ENCODE results near the gene CAMTA1. TPM values are rescaled to one million over a fixed set of nuclear protein-coding genes. Genes with fewer than 3 reads are reported as not detected.

The CAMTA1 gene
- polyA plus RNA-seq, 1 experiment: 64.9 TPM

GRCh38 chr1:6795661-6796060 lies 10.4 kb downstream of the CAMTA1 start:
- no peak overlapping the region for H3K4me3 ChIP-seq (ENCODE audit: low read depth, low read length)
- no peaks in the 10 kb centered on the region for H3K27me3 ChIP-seq (ENCODE audit: control insufficient read depth, insufficient read depth, low read length)
- H3K9me3 ChIP-seq (ENCODE audit: control insufficient read depth, insufficient read depth, low read length): no peaks in the 10 kb centered on the region
- no peak for TF ChIP-seq CTCF (IDR thresholded peaks at IDR 0.05; ENCODE audit: low read depth, low read length)
- CTCF ChIA-PET: interaction anchor here (0.6 to 2.5 kb wide), 10 partner anchors 8 to 852 kb away, joined by 3 to 39 read pairs (median 5); no protein-coding TSS in a partner anchor
- H3K27ac ChIP-seq (ENCODE audit: low read depth, low read length): peak overlapping the region; percentile 42
- peak; percentile 66 for DNase-seq (ENCODE audit: low read depth, low spot score)
- POLR2A ChIA-PET: no interaction called here

- H3K27ac ChIP-seq (ENCODE audit: low read depth, low read length): peak overlapping the region; percentile 42
Observed at GRCh38 chr1:6796095-6796494, 10.8 kb downstream of the CAMTA1 start.

GRCh38 chr1:6799499-6799898 lies 14.2 kb downstream of the CAMTA1 start:
- CTCF ChIA-PET: interaction anchor here (6.0 kb wide), 1 partner anchor 90 kb away, joined by 41 read pairs; no protein-coding TSS in a partner anchor

More at GRCh38 chr1:6796095-6796494, 10.8 kb downstream of the CAMTA1 start:
- H3K9me3 ChIP-seq (ENCODE audit: control insufficient read depth, insufficient read depth, low read length): no peaks in the 10 kb centered on the region
- ChIA-PET POLR2A (no interaction called here), CTCF (interaction anchor here (0.6 to 2.5 kb wide), 9 partner anchors 8 to 852 kb away, joined by 3 to 39 read pairs (median 6); no protein-coding TSS in a partner anchor)
- no peak for DNase-seq (ENCODE audit: low read depth, low spot score)
- no peak overlapping the region for H3K4me3 ChIP-seq (ENCODE audit: low read depth, low read length)
- TF ChIP-seq CTCF (IDR thresholded peaks at IDR 0.05; ENCODE audit: low read depth, low read length): no peak
- no peaks in the 10 kb centered on the region for H3K27me3 ChIP-seq (ENCODE audit: control insufficient read depth, insufficient read depth, low read length)

GRCh38 chr1:6800745-6801144 lies 15.5 kb downstream of the CAMTA1 start:
- peak overlapping the region; percentile 85 for H3K27ac ChIP-seq (ENCODE audit: low read depth, low read length)
- no peak for TF ChIP-seq CTCF (IDR thresholded peaks at IDR 0.05; ENCODE audit: low read depth, low read length)
- DNase-seq (ENCODE audit: low read depth, low spot score): peak; percentile 38
- H3K27me3 ChIP-seq (ENCODE audit: control insufficient read depth, insufficient read depth, low read length): no peaks in the 10 kb centered on the region
- POLR2A ChIA-PET: interaction anchor here (2.6 kb wide), 1 partner anchor 16 kb away, joined by 14 read pairs; the partner anchor contains the start of gene CAMTA1
- peak overlapping the region; percentile 11; the same call in 1 of the 2 replicates for H3K4me3 ChIP-seq (ENCODE audit: low read depth, low read length)
- H3K9me3 ChIP-seq (ENCODE audit: control insufficient read depth, insufficient read depth, low read length): no peaks in the 10 kb centered on the region
- CTCF ChIA-PET: interaction anchor here (1.3 to 6.0 kb wide), 3 partner anchors 69 to 847 kb away, joined by 4 to 41 read pairs (median 4); no protein-coding TSS in a partner anchor

More at GRCh38 chr1:6799499-6799898, 14.2 kb downstream of the CAMTA1 start:
- Histone ChIP-seq H3K4me3 (ENCODE audit: low read depth, low read length) (no peak overlapping the region), H3K27me3 (ENCODE audit: control insufficient read depth, insufficient read depth, low read length) (no peaks in the 10 kb centered on the region), H3K9me3 (ENCODE audit: control insufficient read depth, insufficient read depth, low read length) (no peaks in the 10 kb centered on the region), H3K27ac (ENCODE audit: low read depth, low read length) (no peak overlapping the region)
- POLR2A ChIA-PET: interaction anchor here (0.6 kb wide), 1 partner anchor 93 kb away, joined by 5 read pairs; no protein-coding TSS in a partner anchor
- DNase-seq (ENCODE audit: low read depth, low spot score): no peak
- TF ChIP-seq CTCF (IDR thresholded peaks at IDR 0.05; ENCODE audit: low read depth, low read length): no peak

GRCh38 chr1:6801199-6801598 lies 15.9 kb downstream of the CAMTA1 start:
- CTCF ChIA-PET: interaction anchor here (0.5 to 6.0 kb wide), 6 partner anchors 68 to 867 kb away, joined by 3 to 41 read pairs (median 4); no protein-coding TSS in a partner anchor
- H3K27ac ChIP-seq (ENCODE audit: low read depth, low read length): peak overlapping the region; percentile 85

More at GRCh38 chr1:6801199-6801598, 15.9 kb downstream of the CAMTA1 start:
- no peak overlapping the region for H3K4me3 ChIP-seq (ENCODE audit: low read depth, low read length)
- H3K9me3 ChIP-seq (ENCODE audit: control insufficient read depth, insufficient read depth, low read length): no peaks in the 10 kb centered on the region
- no peak for TF ChIP-seq CTCF (IDR thresholded peaks at IDR 0.05; ENCODE audit: low read depth, low read length)
- DNase-seq (ENCODE audit: low read depth, low spot score): no peak
- POLR2A ChIA-PET: interaction anchor here (2.6 kb wide), 1 partner anchor 16 kb away, joined by 14 read pairs; the partner anchor contains the start of gene CAMTA1
- no peaks in the 10 kb centered on the region for H3K27me3 ChIP-seq (ENCODE audit: control insufficient read depth, insufficient read depth, low read length)
